Mesothelial cell of epicardium (in vitro differentiated cells): ENCODE results near the gene DGKB. TPM values are rescaled to one million over a fixed set of nuclear protein-coding genes. Genes with fewer than 3 reads are reported as not detected.

Source experiments
- DNase-seq, 2 experiments: peaks; one replicate each; pipeline ENCODE4 v3.0.0; 2021; ENCODE audit warnings: low spot score in 2 of 2; ENCODE audit not compliant: unreplicated experiment in 2 of 2
- H3K27ac Mint-ChIP-seq: 2 replicates; pipeline ENCODE4 v1.8.0; 2021; ENCODE audit warnings: mixed read lengths
- H3K27me3 Mint-ChIP-seq: 2 replicates; pipeline ENCODE4 v1.8.0; 2021; ENCODE audit warnings: low read depth, mixed read lengths
- H3K36me3 Mint-ChIP-seq: 2 replicates; pipeline ENCODE4 v1.8.0; 2021; ENCODE audit warnings: mixed read lengths
- H3K4me1 Mint-ChIP-seq: 2 replicates; pipeline ENCODE4 v1.8.0; 2021; ENCODE audit warnings: mixed read lengths
- H3K4me3 Mint-ChIP-seq: 2 replicates; pipeline ENCODE4 v1.8.0; 2021; ENCODE audit warnings: mild to moderate bottlenecking, moderate library complexity, mixed read lengths
- H3K9me3 Mint-ChIP-seq: 2 replicates; pipeline ENCODE4 v1.8.0; 2021; ENCODE audit warnings: mixed read lengths
- total RNA-seq: library from RNA; stranded (reverse); gene quantifications from 3 replicates; pipeline ENCODE4 v1.2.1, GENCODE V29; 2021
- TF ChIP-seq, protein P1 (sequence below): fragments of 200-600 bp; sonication (generic); IDR thresholded peaks from one replicate; pipeline ENCODE4 v1.5.0; 2021; ENCODE audit warnings: antibody characterized with exemption; ENCODE audit not compliant: unreplicated experiment

Gene DGKB
- total RNA-seq, 1 donor from 2014 or later = 3.9 TPM

DNA sequence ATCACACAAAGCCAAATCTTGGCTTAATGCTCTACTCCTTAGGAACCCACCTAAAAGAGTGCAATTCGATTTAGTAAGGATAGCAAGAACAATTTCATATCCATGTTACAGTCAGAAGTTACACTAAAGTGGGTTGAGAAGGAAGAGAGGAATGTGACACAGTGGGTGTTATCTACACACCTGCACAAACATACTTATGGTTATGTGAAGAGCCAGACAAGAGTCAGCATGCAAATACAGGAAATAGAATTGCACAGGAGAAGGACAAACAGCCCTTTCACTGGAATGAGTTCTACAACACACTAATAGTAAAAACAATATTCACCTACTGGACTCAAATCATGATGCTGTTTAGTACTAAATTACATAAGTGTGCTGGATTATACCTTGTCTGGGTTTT, 262.8 kb downstream of the DGKB start:
- TF ChIP-seq, protein P1, sequence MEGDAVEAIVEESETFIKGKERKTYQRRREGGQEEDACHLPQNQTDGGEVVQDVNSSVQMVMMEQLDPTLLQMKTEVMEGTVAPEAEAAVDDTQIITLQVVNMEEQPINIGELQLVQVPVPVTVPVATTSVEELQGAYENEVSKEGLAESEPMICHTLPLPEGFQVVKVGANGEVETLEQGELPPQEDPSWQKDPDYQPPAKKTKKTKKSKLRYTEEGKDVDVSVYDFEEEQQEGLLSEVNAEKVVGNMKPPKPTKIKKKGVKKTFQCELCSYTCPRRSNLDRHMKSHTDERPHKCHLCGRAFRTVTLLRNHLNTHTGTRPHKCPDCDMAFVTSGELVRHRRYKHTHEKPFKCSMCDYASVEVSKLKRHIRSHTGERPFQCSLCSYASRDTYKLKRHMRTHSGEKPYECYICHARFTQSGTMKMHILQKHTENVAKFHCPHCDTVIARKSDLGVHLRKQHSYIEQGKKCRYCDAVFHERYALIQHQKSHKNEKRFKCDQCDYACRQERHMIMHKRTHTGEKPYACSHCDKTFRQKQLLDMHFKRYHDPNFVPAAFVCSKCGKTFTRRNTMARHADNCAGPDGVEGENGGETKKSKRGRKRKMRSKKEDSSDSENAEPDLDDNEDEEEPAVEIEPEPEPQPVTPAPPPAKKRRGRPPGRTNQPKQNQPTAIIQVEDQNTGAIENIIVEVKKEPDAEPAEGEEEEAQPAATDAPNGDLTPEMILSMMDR = no peak
- H3K4me3 Mint-ChIP-seq = no peak overlapping the region
- H3K27ac Mint-ChIP-seq = no peak overlapping the region
- peaks cover 20% of the 10 kb centered on the region for H3K9me3 Mint-ChIP-seq
- no peaks in the 10 kb centered on the region for H3K27me3 Mint-ChIP-seq
- peaks cover 3% of the 10 kb centered on the region for H3K36me3 Mint-ChIP-seq
- no peaks in the 10 kb centered on the region for H3K4me1 Mint-ChIP-seq
- DNase-seq = no peak

DNA sequence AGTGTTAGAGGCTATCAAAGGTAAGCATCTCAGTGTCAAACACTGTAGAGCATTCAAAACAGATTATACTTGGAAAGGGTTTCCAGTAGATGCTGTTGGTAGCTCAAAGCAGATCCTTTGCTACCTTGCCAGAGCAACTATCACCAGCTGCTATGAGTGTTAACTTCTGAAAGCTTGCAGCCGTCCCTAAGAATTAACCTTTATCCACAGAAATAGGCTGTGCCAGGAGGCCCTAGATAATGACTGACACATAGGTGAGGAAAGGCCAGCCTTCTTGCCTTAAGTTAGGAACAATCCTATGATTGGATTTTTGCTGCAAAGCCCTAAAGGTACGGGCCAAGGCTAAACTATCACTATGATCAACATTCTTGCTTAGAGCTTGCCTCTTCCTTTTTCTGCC, 263.2 kb downstream of the DGKB start:
- H3K4me1 Mint-ChIP-seq = no peaks in the 10 kb centered on the region
- H3K9me3 Mint-ChIP-seq = peaks cover 16% of the 10 kb centered on the region
- TF ChIP-seq, protein P1 = no peak
- no peak for DNase-seq
- no peaks in the 10 kb centered on the region for H3K27me3 Mint-ChIP-seq
- H3K27ac Mint-ChIP-seq = no peak overlapping the region
- no peak overlapping the region for H3K4me3 Mint-ChIP-seq
- peaks cover under 1% of the 10 kb centered on the region for H3K36me3 Mint-ChIP-seq

DNA sequence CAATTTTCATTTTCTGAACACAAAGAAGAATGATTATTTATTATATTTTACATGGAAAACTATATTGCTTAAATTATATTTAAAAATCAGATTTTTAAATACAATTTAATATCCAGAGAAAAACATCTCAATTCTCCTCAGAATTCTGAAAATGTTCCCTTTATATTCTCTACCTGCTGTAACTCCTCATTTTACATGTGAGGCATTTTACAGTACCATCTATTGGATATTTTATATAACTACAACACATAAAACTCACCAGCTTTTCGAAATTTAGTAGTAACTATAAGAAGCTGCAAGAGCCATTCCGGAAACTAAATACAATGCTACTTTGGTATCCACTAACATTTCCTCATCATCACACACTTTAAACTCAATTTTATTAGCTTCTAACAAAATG, 264.6 kb downstream of the DGKB start:
- Mint-ChIP-seq H3K27ac (no peak overlapping the region), H3K4me3 (no peak overlapping the region), H3K9me3 (peaks cover 3% of the 10 kb centered on the region), H3K4me1 (no peaks in the 10 kb centered on the region), H3K36me3 (no peaks in the 10 kb centered on the region), H3K27me3 (no peaks in the 10 kb centered on the region)
- TF ChIP-seq, protein P1 = no peak
- no peak for DNase-seq

DNA sequence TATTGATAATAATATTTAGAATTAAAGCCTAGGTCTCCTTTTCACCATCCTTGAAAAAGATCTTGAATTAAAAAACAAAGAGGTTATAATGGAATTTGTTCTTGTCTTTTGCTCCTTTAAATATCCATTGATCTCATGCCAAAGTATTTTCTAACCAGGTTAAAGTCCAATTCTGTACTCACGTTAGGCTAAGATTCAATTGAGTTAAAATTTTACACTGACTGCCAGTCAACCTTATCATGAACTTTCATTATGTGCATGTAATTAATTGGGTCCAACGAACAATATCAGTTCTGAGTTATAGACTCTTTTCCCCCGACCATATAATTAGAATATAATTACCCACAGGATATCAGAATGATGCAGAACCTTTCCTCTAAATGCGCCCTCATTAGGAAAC, 266.6 kb downstream of the DGKB start:
- Mint-ChIP-seq H3K9me3 (no peaks in the 10 kb centered on the region), H3K4me3 (no peak overlapping the region), H3K4me1 (no peaks in the 10 kb centered on the region), H3K27ac (no peak overlapping the region), H3K36me3 (no peaks in the 10 kb centered on the region), H3K27me3 (no peaks in the 10 kb centered on the region)
- no peak for DNase-seq
- TF ChIP-seq, protein P1 = no peak

DNA sequence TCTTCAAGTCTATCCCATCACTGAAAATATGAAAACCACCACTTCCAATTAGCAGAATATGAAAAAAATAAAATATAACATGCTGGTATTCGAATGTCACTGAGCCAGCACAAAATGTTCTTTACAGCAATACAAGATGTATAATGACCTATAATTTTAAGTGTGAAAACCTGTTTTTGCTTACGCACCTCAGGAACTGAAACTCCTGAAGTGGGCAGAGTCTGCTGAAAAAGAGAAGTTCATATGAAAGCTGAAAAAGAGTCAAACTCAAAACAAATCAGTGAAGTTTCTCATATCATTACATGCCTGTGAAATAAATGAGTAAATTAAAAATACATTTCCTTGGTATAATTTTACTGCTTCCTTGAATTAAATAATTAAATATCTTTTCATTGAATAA, 272.5 kb downstream of the DGKB start:
- Mint-ChIP-seq H3K27me3 (peaks cover 2% of the 10 kb centered on the region), H3K9me3 (no peaks in the 10 kb centered on the region), H3K4me1 (no peaks in the 10 kb centered on the region), H3K4me3 (no peak overlapping the region), H3K36me3 (no peaks in the 10 kb centered on the region), H3K27ac (no peak overlapping the region)
- no peak for DNase-seq
- TF ChIP-seq, protein P1 = no peak

DNA sequence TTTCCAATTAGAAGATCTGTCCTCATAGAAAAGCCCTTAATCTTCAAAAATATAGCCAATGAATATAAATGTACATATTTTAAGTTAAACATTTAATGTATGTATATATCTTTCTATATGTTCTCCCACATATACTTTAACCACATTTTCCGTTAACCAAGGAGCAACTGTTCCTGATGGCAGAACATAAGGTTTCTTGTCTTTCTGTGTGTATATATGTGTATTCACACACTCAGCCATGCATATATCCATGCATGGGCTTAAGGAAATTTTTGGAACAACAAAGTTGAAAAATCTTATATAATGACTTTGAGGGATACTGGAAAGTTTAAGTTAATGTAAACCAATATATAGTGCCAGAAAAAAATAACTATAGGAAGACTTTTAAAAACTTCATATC, 274.0 kb downstream of the DGKB start:
- DNase-seq = no peak
- TF ChIP-seq, protein P1 = no peak
- no peaks in the 10 kb centered on the region for H3K36me3 Mint-ChIP-seq
- H3K9me3 Mint-ChIP-seq = no peaks in the 10 kb centered on the region
- H3K4me3 Mint-ChIP-seq = no peak overlapping the region
- no peak overlapping the region for H3K27ac Mint-ChIP-seq
- H3K4me1 Mint-ChIP-seq = no peaks in the 10 kb centered on the region
- H3K27me3 Mint-ChIP-seq = peaks cover 2% of the 10 kb centered on the region
